GDM1 (cell line): Measurements from ENCODE around the gene HIP1.
"Not testable (repeated sequence)": the region's sequence is repeated elsewhere in the genome, so short reads cannot be mapped to it uniquely, and the experiment has no call there.

Source experiments
- DNase-seq: peaks from one replicate; lab custom pipeline; 2025; lab: John Stamatoyannopoulos, UW

Gene HIP1

GRCh38 chr7:75712517-75713361, 26.0 kb downstream of the HIP1 start:
- DNase-seq, result no peak

GRCh38 chr7:75711656-75712514, 26.9 kb downstream of the HIP1 start:
- DNase-seq, result no peak

- no peak for DNase-seq
Measured at GRCh38 chr7:75711076-75711475, 27.7 kb downstream of the HIP1 start.

GRCh38 chr7:75704928-75705327, 33.8 kb downstream of the HIP1 start:
- DNase-seq, result no peak

GRCh38 chr7:75702515-75702914, 36.2 kb downstream of the HIP1 start:
- no peak for DNase-seq

- DNase-seq, result no peak
Measured at GRCh38 chr7:75699993-75700392, 38.7 kb downstream of the HIP1 start.

- no peak for DNase-seq
Measured at GRCh38 chr7:75698358-75698757, 40.4 kb downstream of the HIP1 start.

GRCh38 chr7:75696263-75697037, 42.3 kb downstream of the HIP1 start:
- no peak for DNase-seq

GRCh38 chr7:75694638-75695399, 43.9 kb downstream of the HIP1 start:
- no peak for DNase-seq

GRCh38 chr7:75693668-75694067, 45.1 kb downstream of the HIP1 start:
- not testable (repeated sequence) for DNase-seq

- DNase-seq, result no peak
Measured at GRCh38 chr7:75691793-75692543, 46.8 kb downstream of the HIP1 start.

GRCh38 chr7:75690121-75690523, 48.6 kb downstream of the HIP1 start:
- DNase-seq, result no peak

- no peak for DNase-seq
Measured at GRCh38 chr7:75689246-75690099, 49.3 kb downstream of the HIP1 start.

GRCh38 chr7:75688200-75689136, 50.3 kb downstream of the HIP1 start:
- no peak for DNase-seq

GRCh38 chr7:75687246-75688088, 51.3 kb downstream of the HIP1 start:
- no peak for DNase-seq

- DNase-seq, result no peak
Measured at GRCh38 chr7:75686551-75686950, 52.2 kb downstream of the HIP1 start.

- not testable (repeated sequence) for DNase-seq
Measured at GRCh38 chr7:75682052-75682451, 56.7 kb downstream of the HIP1 start.

- DNase-seq, result no peak
Measured at GRCh38 chr7:75679060-75679459, 59.7 kb downstream of the HIP1 start.
